ENCODE measurements around the gene SMIM1.

Gene SMIM1, protein sequence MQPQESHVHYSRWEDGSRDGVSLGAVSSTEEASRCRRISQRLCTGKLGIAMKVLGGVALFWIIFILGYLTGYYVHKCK

GRCh38 chr1:3772715-3773571 is at the start of gene SMIM1:
Gene SMIM1, plus strand, starts transcription at chr1:3772749. Its CDS starts 2,625 bp downstream, at chr1:3775374.
- FAIRE-seq (no peak), DNase-seq (ENCODE audit: insufficient read length, low spot score) (no peak)

- FAIRE-seq: no peak
- no peak for DNase-seq (ENCODE audit: insufficient read length, low spot score)
Measured at GRCh38 chr1:3722846-3723245, 49.7 kb upstream of the SMIM1 start.

DNA sequence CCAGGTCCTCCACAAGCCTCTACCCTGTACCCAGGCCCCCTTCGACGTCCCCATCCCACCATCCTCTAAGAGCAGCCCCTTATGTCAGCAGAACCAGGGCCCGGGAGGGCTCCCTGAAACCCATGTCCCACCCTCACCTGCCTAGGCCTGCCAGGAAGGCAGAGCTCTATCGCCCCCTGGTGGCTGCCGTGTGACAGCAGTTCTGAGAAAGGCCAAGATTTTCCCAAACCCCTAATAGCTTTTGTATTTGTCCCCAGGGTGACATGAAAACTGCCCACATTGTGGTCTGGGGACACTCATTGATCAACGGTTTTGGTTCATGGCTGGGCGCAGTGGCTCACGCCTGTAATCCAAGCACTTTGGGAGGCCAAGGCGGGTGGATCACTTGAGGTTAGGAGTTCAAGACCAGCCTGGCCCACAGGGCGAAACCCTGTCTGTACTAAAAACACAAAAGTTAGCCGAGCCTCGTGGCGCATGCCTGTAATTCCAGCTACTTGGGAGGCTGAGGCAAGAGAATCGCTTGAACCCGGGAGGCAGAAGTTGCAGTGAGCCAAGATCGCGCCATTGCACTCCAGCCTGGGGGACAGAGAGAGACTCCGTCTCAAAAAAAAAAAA is 48.0 kb upstream of the SMIM1 start:
- FAIRE-seq: peak; percentile 94
- DNase-seq (ENCODE audit: insufficient read length, low spot score): peak; percentile 82

DNA sequence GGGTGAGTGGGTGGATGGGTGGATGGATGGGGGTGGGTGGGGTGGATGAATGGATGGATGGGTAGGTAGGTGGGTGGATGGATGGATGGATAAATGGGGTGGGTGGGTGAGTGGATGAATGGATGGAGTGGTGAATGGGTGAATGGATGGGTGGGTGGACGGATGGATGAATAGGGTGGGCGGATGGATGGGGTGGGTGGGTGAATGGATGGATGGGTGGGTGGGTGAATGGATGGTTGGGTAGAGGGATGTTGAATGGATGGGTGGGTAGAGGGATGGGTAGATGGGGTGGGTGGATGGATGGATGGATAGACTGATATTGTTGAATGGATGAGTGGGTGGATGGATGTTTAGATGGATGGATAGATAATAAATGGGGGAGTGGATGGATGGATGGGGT is 47.2 kb upstream of the SMIM1 start:
- DNase-seq (ENCODE audit: insufficient read length, low spot score) (no peak), FAIRE-seq (no peak)

GRCh38 chr1:3727042-3727824 is 45.3 kb upstream of the SMIM1 start:
- no peak for FAIRE-seq
- DNase-seq (ENCODE audit: insufficient read length, low spot score): peak; percentile 53

- FAIRE-seq (no peak), DNase-seq (ENCODE audit: insufficient read length, low spot score) (no peak)
Measured at GRCh38 chr1:3727825-3728776, 44.4 kb upstream of the SMIM1 start.

DNA sequence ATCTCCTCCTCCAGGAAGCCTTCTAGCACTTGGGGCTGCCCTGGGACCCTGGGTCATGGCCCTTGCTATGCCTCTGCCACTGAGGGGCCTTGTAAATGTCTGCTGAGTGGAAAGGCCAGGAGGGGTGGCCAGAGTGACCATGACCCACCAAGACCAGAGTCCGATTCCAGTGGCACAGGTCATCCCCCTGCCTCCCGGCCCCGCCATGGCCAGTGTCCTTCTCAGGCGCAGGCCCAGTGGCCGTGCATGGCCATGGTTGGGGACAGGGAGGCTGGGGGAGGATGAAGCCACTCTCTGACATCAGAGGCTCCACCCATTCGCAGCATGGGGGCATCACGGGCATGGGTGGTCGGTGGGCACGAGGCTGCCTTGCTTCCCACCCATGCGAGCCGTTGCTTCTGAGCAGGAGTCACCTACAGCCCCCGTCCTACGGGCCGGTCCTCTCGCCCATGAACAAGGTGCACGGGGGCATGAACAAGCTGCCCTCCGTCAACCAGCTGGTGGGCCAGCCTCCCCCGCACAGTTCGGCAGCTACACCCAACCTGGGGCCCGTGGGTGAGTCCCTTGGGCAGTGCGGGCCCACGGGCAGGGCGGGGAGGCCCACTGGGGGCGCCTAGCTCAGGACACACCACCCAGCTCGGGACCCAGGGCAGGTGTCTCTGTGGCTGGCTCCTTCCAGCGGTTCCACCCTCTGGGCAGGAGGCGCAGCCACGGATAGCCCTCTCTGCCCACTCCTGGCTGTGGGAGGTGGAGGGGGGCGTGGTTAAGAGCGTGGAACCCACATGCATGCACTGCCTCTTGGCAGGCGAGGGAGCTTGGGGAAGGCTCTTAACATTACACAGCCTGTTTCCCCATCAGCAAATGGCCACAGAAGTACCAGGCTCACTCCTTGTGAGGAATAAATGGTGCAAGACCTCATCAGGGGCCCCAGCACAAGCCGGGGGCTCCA is 42.7 kb upstream of the SMIM1 start:
- no peak for DNase-seq (ENCODE audit: insufficient read length, low spot score)
- no peak for FAIRE-seq

- no peak for DNase-seq (ENCODE audit: insufficient read length, low spot score)
- no peak for FAIRE-seq
Measured at GRCh38 chr1:3730543-3731247, 41.9 kb upstream of the SMIM1 start.

- no peak for DNase-seq (ENCODE audit: insufficient read length, low spot score)
- no peak for FAIRE-seq
Measured at GRCh38 chr1:3731583-3732433, 40.7 kb upstream of the SMIM1 start.

DNA sequence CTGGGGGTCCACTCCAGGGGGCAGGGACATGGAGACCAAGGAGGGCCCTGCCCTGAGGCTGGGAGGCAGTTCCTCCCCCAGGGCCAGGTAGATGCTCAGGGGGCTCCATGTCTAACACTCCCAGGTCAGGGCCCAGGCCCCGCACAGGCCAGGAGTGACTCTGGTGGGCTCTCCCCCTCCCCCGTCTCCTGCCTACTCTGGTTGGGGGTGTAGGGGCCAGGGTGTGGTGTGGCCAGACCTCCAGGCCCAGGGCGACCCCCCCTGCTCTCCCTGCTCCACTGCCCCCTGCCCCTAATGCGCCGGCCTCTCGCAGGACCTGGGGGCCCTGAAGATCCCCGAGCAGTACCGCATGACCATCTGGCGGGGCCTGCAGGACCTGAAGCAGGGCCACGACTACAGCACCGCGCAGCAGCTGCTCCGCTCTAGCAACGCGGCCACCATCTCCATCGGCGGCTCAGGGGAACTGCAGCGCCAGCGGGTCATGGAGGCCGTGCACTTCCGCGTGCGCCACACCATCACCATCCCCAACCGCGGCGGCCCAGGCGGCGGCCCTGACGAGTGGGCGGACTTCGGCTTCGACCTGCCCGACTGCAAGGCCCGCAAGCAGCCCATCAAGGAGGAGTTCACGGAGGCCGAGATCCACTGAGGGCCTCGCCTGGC is 40.0 kb upstream of the SMIM1 start:
- DNase-seq (ENCODE audit: insufficient read length, low spot score) (no peak), FAIRE-seq (no peak)

GRCh38 chr1:3733094-3733882 is 39.3 kb upstream of the SMIM1 start:
- FAIRE-seq (no peak), DNase-seq (ENCODE audit: insufficient read length, low spot score) (no peak)

GRCh38 chr1:3733883-3734589 is 38.5 kb upstream of the SMIM1 start:
- DNase-seq (ENCODE audit: insufficient read length, low spot score) (no peak), FAIRE-seq (no peak)

GRCh38 chr1:3734602-3735001 is 37.9 kb upstream of the SMIM1 start:
- no peak for FAIRE-seq
- no peak for DNase-seq (ENCODE audit: insufficient read length, low spot score)

- no peak for DNase-seq (ENCODE audit: insufficient read length, low spot score)
- FAIRE-seq: no peak
Measured at GRCh38 chr1:3735027-3735681, 37.4 kb upstream of the SMIM1 start.

- FAIRE-seq: no peak
- no peak for DNase-seq (ENCODE audit: insufficient read length, low spot score)
Measured at GRCh38 chr1:3735688-3736087, 36.9 kb upstream of the SMIM1 start.

Data from GM19239 (cell line).